Measurements from ENCODE around the gene FAM20A. TPM values are rescaled to one million over a fixed set of nuclear protein-coding genes. Genes with fewer than 3 reads are reported as not detected.

Gene FAM20A
- total and polyA plus RNA-seq, 2 of the 8 experiments (the other 6 are each of a cell fraction or from before 2014, with no cell fraction given) = 3.6 to 11.9 TPM

GRCh38 chr17:68579194-68579927 lies 21.8 kb downstream of the FAM20A start:
- H3K18ac ChIP-seq (ENCODE audit: extremely low read depth, low read length) = no peak overlapping the region
- H3K9me3 ChIP-seq (ENCODE audit: insufficient read depth in 2 of 2, low read depth in 1 of 2, low read length in 1 of 2) = no peaks in the 10 kb centered on the region; a peak in 1 of 4 replicates
- peaks cover 0 to 2% (median 0%) of the 10 kb centered on the region in 4 experiments; a peak in 1 of 7 replicates for H3K4me1 ChIP-seq (replicated peaks in 1 of 4; ENCODE audit: control insufficient read depth in 3 of 4, insufficient read depth in 4 of 4, low read length in 3 of 4)
- no peak overlapping the region for H2BK12ac ChIP-seq (ENCODE audit: low read depth, low read length)
- no peak overlapping the region for H2AK5ac ChIP-seq (ENCODE audit: low read depth, low read length)
- H3K14ac ChIP-seq (ENCODE audit: insufficient read length) = no peak overlapping the region
- H2BK5ac ChIP-seq (ENCODE audit: low read depth, low read length) = no peak overlapping the region
- H3K27me3 ChIP-seq (replicated peaks in 1 of 4; ENCODE audit: control insufficient read depth in 3 of 4, extremely low read depth in 1 of 4, insufficient read depth in 3 of 4, low read length in 3 of 4) = no peaks in the 10 kb centered on the region
- FAIRE-seq (no peak), DNase-seq (ENCODE audit: low read depth in 1 of 2, low spot score in 2 of 2) (no peak)
- no peaks in the 10 kb centered on the region for H3K23me2 ChIP-seq (ENCODE audit: low read depth, low read length)
- H3K4ac ChIP-seq (replicated peaks; ENCODE audit: insufficient read length, low read depth, low read length) = no peak overlapping the region
- no peak overlapping the region for H4K91ac ChIP-seq (replicated peaks; ENCODE audit: insufficient read length, low read length)
- H2BK15ac ChIP-seq (ENCODE audit: low read length) = no peak overlapping the region
- no peaks in the 10 kb centered on the region for H4K20me1 ChIP-seq (replicated peaks in 1 of 2; ENCODE audit: control insufficient read depth in 1 of 2, insufficient read depth in 2 of 2, low read length in 2 of 2)
- no peak overlapping the region for H2BK120ac ChIP-seq (replicated peaks; ENCODE audit: low read depth, low read length)
- H3K79me1 ChIP-seq (ENCODE audit: low read depth, low read length) = no peaks in the 10 kb centered on the region
- no peaks in the 10 kb centered on the region for H3K79me2 ChIP-seq (ENCODE audit: control insufficient read depth in 1 of 2, insufficient read depth in 2 of 2, low read length in 2 of 2)
- H3K4me3 ChIP-seq (ENCODE audit: extremely low read depth in 1 of 4, insufficient read depth in 2 of 4, low read depth in 3 of 4, low read length in 4 of 4) = no peak overlapping the region
- H3K27ac ChIP-seq (ENCODE audit: low read depth, low read length) = no peak overlapping the region
- 98% methylated on average over 8 of the region's 8 CpGs; no CpG with 5 or more reads in 1 of the 2 experiments for WGBS, 2 experiments (ENCODE audit: extremely low coverage in 1 of 2, insufficient coverage in 1 of 2, insufficient read length in 1 of 2, insufficient replicate concordance in 2 of 2, low coverage in 1 of 2, low lambda C conversion rate in 2 of 2, missing lambda C conversion rate in 1 of 2)
- no peak overlapping the region for H4K5ac ChIP-seq (ENCODE audit: insufficient read length, low read depth, low read length)
- H3K9ac ChIP-seq (replicated peaks in 1 of 4; ENCODE audit: extremely low read depth in 1 of 4, low read depth in 3 of 4, low read length in 3 of 4) = no peak overlapping the region
- ChIA-PET POLR2A (ENCODE audit: partially characterized antibody) (interaction anchor here (1.3 kb wide), 1 partner anchor 39 kb away, joined by 3 read pairs; no protein-coding TSS in a partner anchor), CTCF (ENCODE audit: partially characterized antibody) (interaction anchor here (1.1 to 1.7 kb wide), 5 partner anchors 9 to 182 kb away, joined by 3 to 5 read pairs (median 4); no protein-coding TSS in a partner anchor)
- no peak overlapping the region for H2AFZ ChIP-seq (ENCODE audit: low read length)
- H3K4me2 ChIP-seq (ENCODE audit: insufficient read depth in 1 of 2, low read depth in 2 of 2, low read length in 2 of 2) = no peak overlapping the region
- no peak overlapping the region for H2BK20ac ChIP-seq (ENCODE audit: low read length)
- H3K23ac ChIP-seq (ENCODE audit: insufficient read length) = no peak overlapping the region
- H3K56ac ChIP-seq (replicated peaks; ENCODE audit: insufficient read length, low read depth, low read length) = no peak overlapping the region
- no peak overlapping the region; the same call in 1 of the 2 replicates for H4K8ac ChIP-seq (ENCODE audit: extremely low read depth, insufficient read depth, low read length)
- H3K36me3 ChIP-seq (ENCODE audit: control insufficient read depth in 2 of 4, insufficient read depth in 4 of 4, low read length in 3 of 4) = no peaks in the 10 kb centered on the region
- TF ChIP-seq TAF1 (IDR thresholded peaks at IDR 0.05; ENCODE audit: low read depth, low read length) (no peak), CREB1 (IDR thresholded peaks at IDR 0.05) (no peak), SIN3A (conservative IDR thresholded peaks at IDR 0.05 in 1 of 2, IDR thresholded peaks at IDR 0.05 in 1 of 2; ENCODE audit: low read depth in 1 of 2, low read length in 2 of 2) (no peak), CTCF (IDR thresholded peaks at IDR 0.05; ENCODE audit: control extremely low read depth in 1 of 3, insufficient read depth in 1 of 3, low read depth in 1 of 3, low read length in 3 of 3) (no peak), TBP (IDR thresholded peaks at IDR 0.05; ENCODE audit: low read depth, low read length) (no peak), SIX5 (IDR thresholded peaks at IDR 0.05; ENCODE audit: low read depth, low read length) (no peak), MAX (IDR thresholded peaks at IDR 0.05) (no peak), SUZ12 (IDR thresholded peaks at IDR 0.05; ENCODE audit: low read length) (no peak), BRCA1 (IDR thresholded peaks at IDR 0.05; ENCODE audit: low read depth, low read length) (no peak), YY1 (IDR thresholded peaks at IDR 0.05; ENCODE audit: low read depth, low read length) (no peak)
